SU-DHL-6 (cell line): Measurements from ENCODE around the gene PRPF8.
"Not testable (repeated sequence)": the region's sequence is repeated elsewhere in the genome, so short reads cannot be mapped to it uniquely, and the experiment has no call there.

Source experiments
- H2AFZ ChIP-seq: fragments of 200-600 bp; sonication (generic); 2 replicates; pipeline ENCODE4 v1.6.1; 2014; ENCODE audit warnings: low read depth, mild to moderate bottlenecking, moderate library complexity, mixed read lengths, antibody characterized with exemption, low read length; ENCODE audit not compliant: severe bottlenecking
- H3F3A ChIP-seq: fragments of 200-600 bp; shearing (Covaris generic); 2 replicates; pipeline ENCODE4 v1.6.0; 2016; ENCODE audit warnings: antibody characterized with exemption, mild to moderate bottlenecking; ENCODE audit not compliant: insufficient read depth
- H3K27ac ChIP-seq: fragments of 200-600 bp; sonication (generic); 2 replicates; pipeline ENCODE4 v1.5.1; 2016; ENCODE audit warnings: low read depth, mild to moderate bottlenecking, low read length, moderate library complexity, mixed read lengths
- H3K27me3 ChIP-seq: fragments of 200-600 bp; sonication (generic), shearing (Covaris generic); 2 replicates; pipeline ENCODE4 v1.6.0; 2014; ENCODE audit warnings: mild to moderate bottlenecking, low read length
- H3K36me3 ChIP-seq: fragments of 200-600 bp; sonication (generic); 2 replicates; pipeline ENCODE4 v1.6.1; 2014; ENCODE audit warnings: mild to moderate bottlenecking, low read length, mixed read lengths
- H3K4me2 ChIP-seq: fragments of 300-600, 200-600 bp; shearing (Covaris generic), sonication (generic); 2 replicates; pipeline ENCODE4 v1.6.0; 2014; ENCODE audit warnings: low read length, low read depth, mild to moderate bottlenecking; ENCODE audit not compliant: poor library complexity, severe bottlenecking
- H3K4me3 ChIP-seq: fragments of 200-600 bp; sonication (generic); 2 replicates; pipeline ENCODE4 v1.5.1; 2014; ENCODE audit warnings: antibody characterized with exemption, low read length, mild to moderate bottlenecking, mixed read lengths; ENCODE audit not compliant: insufficient read depth, poor library complexity, severe bottlenecking
- H3K79me2 ChIP-seq: fragments of 200-600 bp; sonication (generic); 2 replicates; pipeline ENCODE4 v1.6.1; 2014; ENCODE audit warnings: mild to moderate bottlenecking, low read length, moderate library complexity; ENCODE audit not compliant: insufficient read depth
- H3K9ac ChIP-seq: fragments of 200-600 bp; sonication (generic); 2 replicates; pipeline ENCODE4 v1.7.0; 2014; ENCODE audit warnings: mild to moderate bottlenecking, low read length
- H3K9me2 ChIP-seq: fragments of 200-600 bp; sonication (generic); replicated peaks from 2 replicates; pipeline ENCODE4 v1.6.1; 2014; ENCODE audit warnings: low read length; ENCODE audit not compliant: insufficient read depth
- H3K9me3 ChIP-seq: fragments of 200-600 bp; sonication (generic); 2 replicates; pipeline ENCODE4 v1.6.1; 2014; ENCODE audit warnings: low read length, mixed read lengths; ENCODE audit not compliant: insufficient read depth
- H4K20me1 ChIP-seq: fragments of 200-600 bp; sonication (generic); 2 replicates; pipeline ENCODE4 v1.6.1; 2014; ENCODE audit warnings: low read depth, mild to moderate bottlenecking, antibody characterized with exemption, low read length, moderate library complexity, mixed read lengths
- EZH2phosphoT487 ChIP-seq: fragments of 200-600 bp; sonication (generic), shearing (Covaris generic); conservative IDR thresholded peaks from 2 replicates; pipeline ENCODE4 v1.6.1; 2018; ENCODE audit warnings: mild to moderate bottlenecking, antibody characterized with exemption, low read length, moderate library complexity, mixed read lengths
- TF ChIP-seq, protein P1 (sequence below): fragments of 200-600 bp; sonication (generic); IDR thresholded peaks from one replicate; pipeline ENCODE4 v1.5.1; 2017; ENCODE audit warnings: antibody characterized with exemption, mild to moderate bottlenecking, low read length, moderate library complexity; ENCODE audit not compliant: insufficient read depth, poor library complexity, severe bottlenecking

PRPF8 gene

DNA sequence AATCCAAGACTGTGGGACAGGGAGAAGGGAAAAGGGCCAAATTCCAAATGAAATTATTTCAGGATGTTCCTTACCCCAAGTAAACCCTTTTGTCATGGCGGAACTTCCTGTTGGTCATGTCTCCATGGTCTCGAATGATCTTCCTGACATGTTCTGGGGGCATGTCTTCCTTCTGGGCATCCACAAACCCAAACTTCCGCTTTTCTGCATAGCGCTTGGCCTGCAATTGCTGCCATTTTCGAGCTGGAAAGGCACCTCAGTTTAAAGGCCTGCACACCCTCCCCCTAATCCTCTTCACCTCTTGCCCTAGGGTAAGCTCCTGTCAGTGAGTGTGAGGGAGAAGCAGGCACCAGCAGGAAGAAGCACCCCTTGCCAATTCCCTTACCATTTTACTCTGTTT is 1.2 kb downstream of the PRPF8 start:
- Histone ChIP-seq H3K27me3 (no peaks in the 10 kb centered on the region), H3K79me2 (peaks cover 30% of the 10 kb centered on the region), H2AFZ (no peak overlapping the region), H3K4me2 (peak overlapping the region; percentile 81), H3K9me3 (no peaks in the 10 kb centered on the region), H3K9ac (peak overlapping the region; percentile 91), H3F3A (no peaks in the 10 kb centered on the region), H4K20me1 (peaks cover 7% of the 10 kb centered on the region; the same call in 1 of the 2 replicates), H3K9me2 (no peaks in the 10 kb centered on the region), H3K27ac (no peak overlapping the region), H3K4me3 (peak overlapping the region; percentile 90), H3K36me3 (peaks cover 25% of the 10 kb centered on the region)
- no peak for TF ChIP-seq EZH2phosphoT487
- TF ChIP-seq, protein P1, sequence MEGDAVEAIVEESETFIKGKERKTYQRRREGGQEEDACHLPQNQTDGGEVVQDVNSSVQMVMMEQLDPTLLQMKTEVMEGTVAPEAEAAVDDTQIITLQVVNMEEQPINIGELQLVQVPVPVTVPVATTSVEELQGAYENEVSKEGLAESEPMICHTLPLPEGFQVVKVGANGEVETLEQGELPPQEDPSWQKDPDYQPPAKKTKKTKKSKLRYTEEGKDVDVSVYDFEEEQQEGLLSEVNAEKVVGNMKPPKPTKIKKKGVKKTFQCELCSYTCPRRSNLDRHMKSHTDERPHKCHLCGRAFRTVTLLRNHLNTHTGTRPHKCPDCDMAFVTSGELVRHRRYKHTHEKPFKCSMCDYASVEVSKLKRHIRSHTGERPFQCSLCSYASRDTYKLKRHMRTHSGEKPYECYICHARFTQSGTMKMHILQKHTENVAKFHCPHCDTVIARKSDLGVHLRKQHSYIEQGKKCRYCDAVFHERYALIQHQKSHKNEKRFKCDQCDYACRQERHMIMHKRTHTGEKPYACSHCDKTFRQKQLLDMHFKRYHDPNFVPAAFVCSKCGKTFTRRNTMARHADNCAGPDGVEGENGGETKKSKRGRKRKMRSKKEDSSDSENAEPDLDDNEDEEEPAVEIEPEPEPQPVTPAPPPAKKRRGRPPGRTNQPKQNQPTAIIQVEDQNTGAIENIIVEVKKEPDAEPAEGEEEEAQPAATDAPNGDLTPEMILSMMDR = no peak

DNA sequence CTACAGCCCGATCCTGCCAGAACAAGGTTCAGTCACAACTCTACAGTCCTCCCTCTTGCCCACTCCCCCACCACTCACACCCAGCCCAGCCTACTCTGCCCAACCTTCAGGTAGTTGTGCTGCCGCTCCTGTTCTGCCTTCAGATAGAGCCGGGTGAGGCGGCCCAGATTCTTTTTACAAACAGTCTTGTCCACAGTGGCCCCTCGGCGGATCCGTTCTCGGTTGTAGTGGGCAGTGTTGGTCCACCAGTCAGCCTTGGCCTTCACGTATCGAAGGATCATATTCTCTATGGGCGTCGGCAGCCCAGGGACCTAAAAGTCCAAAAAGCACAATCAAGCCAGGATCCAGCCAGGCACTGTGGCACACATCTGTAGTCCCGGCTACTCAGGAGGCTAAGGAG is 8.3 kb downstream of the PRPF8 start:
- no peak overlapping the region for H3K9ac ChIP-seq

DNA sequence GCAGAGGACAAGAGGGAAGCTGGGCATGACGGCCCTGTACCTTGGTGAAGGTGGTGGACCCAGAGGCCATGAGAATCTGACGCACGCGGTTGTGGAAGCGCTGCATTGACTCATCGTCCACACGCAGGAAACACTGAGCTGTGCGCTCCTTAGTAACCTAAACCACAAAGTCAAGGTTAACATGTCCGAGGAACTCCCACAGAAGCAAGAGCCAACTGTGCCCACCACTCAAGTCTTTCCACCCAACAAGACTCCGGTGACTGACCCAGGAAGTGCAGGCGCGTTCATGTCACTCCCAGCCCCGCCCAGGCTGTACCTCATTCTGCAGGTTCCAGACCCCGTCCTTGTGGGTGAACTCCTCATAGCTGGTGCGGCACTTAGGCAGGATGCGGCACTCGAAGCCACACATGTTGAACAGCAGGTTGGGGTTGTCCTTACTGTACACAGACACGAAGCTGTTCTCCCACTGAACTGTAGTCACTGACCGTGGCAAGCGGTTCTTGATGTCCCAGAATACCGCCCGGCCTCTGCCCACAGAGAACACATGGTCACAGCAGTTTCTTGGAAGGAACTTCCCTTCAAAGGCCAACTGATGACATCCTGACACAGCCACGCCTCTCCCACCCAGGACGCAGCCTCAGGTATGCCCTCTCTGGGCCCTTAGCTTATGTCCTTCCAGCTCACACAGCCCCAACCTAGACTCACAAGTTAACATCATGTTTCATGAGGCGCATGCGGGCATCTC is 11.5 kb downstream of the PRPF8 start:
- H4K20me1 ChIP-seq = no peaks in the 10 kb centered on the region; the same call in 1 of the 2 replicates
- H3K36me3 ChIP-seq = peaks cover 26% of the 10 kb centered on the region
- no peak overlapping the region for H3K27ac ChIP-seq
- H3K9me3 ChIP-seq = no peaks in the 10 kb centered on the region
- H3K4me3 ChIP-seq = no peak overlapping the region
- peaks cover 6% of the 10 kb centered on the region; the same call in 1 of the 2 replicates for H3F3A ChIP-seq
- no peaks in the 10 kb centered on the region for H3K79me2 ChIP-seq
- H3K9ac ChIP-seq = no peak overlapping the region
- no peaks in the 10 kb centered on the region for H3K27me3 ChIP-seq
- H3K4me2 ChIP-seq = no peak overlapping the region
- TF ChIP-seq, protein P1 = no peak
- no peak for TF ChIP-seq EZH2phosphoT487
- no peak overlapping the region for H2AFZ ChIP-seq
- H3K9me2 ChIP-seq = no peaks in the 10 kb centered on the region

More for the DNA sequence above, 8.3 kb downstream of the PRPF8 start:
- no peaks in the 10 kb centered on the region for H4K20me1 ChIP-seq
- TF ChIP-seq EZH2phosphoT487 = no peak
- TF ChIP-seq, protein P1 = no peak
- no peaks in the 10 kb centered on the region for H3K27me3 ChIP-seq
- H3K9me2 ChIP-seq = no peaks in the 10 kb centered on the region
- H3F3A ChIP-seq = no peaks in the 10 kb centered on the region
- no peaks in the 10 kb centered on the region for H3K9me3 ChIP-seq
- H3K4me3 ChIP-seq = no peak overlapping the region
- peaks cover 28% of the 10 kb centered on the region; the same call in 1 of the 2 replicates for H3K36me3 ChIP-seq
- H2AFZ ChIP-seq = no peak overlapping the region
- H3K4me2 ChIP-seq = no peak overlapping the region
- no peak overlapping the region for H3K27ac ChIP-seq
- H3K79me2 ChIP-seq = no peaks in the 10 kb centered on the region

DNA sequence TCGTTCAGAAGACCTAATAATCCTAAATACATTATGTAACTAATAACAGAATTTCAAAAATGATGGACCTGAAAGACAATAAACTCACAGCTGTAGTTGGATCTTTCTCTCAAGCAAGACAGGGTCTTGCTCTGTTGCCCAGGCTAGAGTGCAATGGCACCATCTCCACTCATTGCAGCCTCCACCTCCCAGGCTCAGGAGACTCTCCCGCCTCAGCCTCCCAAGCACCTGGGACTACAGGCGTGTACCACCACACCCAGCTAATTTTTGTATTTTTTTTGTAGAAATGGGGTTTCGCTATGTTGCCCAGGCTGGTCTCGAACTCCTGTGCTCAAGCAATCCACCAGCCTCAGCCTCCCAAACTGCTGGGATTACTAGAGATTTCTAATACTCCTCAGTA is 20.7 kb downstream of the PRPF8 start:
- not testable (repeated sequence) for H4K20me1 ChIP-seq, H3K79me2 ChIP-seq, H3K9me2 ChIP-seq, H3K4me3 ChIP-seq, H3K9me3 ChIP-seq, H3K27ac ChIP-seq, H3K9ac ChIP-seq, H3F3A ChIP-seq, H3K27me3 ChIP-seq, H3K4me2 ChIP-seq, H2AFZ ChIP-seq
- peaks cover 41% of the 10 kb centered on the region for H3K36me3 ChIP-seq
